Spleen (tissue), 11 donors: ENCODE data around the gene SLC6A18. TPM values are rescaled to one million over a fixed set of nuclear protein-coding genes. Genes with fewer than 3 reads are reported as not detected.

Source experiments
- DNase-seq: peaks from one replicate; pipeline ENCODE4 v3.0.0-alpha.2; 2020
- H3K27ac ChIP-seq, 8 donors: fragments of 200-600 bp; sonication (generic) in 7 of 8; 1 replicate in 4 of 8; 2 replicates in 4 of 8; pipeline versions ENCODE4 v1.5.0 to v1.8.0; 2016 to 2021; ENCODE audit warnings: inconsistent platforms in 4 of 8, mild to moderate bottlenecking in 4 of 8, moderate library complexity in 1 of 8
- H3K27me3 ChIP-seq, 7 donors: fragments of 200-600 bp; sonication (generic) in 6 of 7; replicated peaks in 1 of 7; 1 replicate in 4 of 7; 2 replicates in 3 of 7; pipeline versions ENCODE4 v1.5.0 to v1.8.0; 2016 to 2021; ENCODE audit warnings: inconsistent platforms in 3 of 7, mild to moderate bottlenecking in 1 of 7
- H3K36me3 ChIP-seq, 6 donors: fragments of 200-600 bp; sonication (generic) in 5 of 6; 1 replicate in 4 of 6; 2 replicates in 2 of 6; pipeline versions ENCODE4 v1.5.0 to v1.8.0; 2016 to 2021; ENCODE audit warnings: inconsistent platforms in 2 of 6
- H3K4me1 ChIP-seq, 6 donors: fragments of 200-600 bp; sonication (generic) in 5 of 6; 1 replicate in 3 of 6; 2 replicates in 3 of 6; pipeline versions ENCODE4 v1.5.0 to v1.8.0; 2016 to 2021; ENCODE audit warnings: inconsistent platforms in 3 of 6
- H3K4me3 ChIP-seq, 8 donors: fragments of 200-600 bp; sonication (generic) in 7 of 8; 1 replicate in 4 of 8; 2 replicates in 4 of 8; pipeline versions ENCODE4 v1.5.0 to v1.8.0; 2016 to 2021; ENCODE audit warnings: inconsistent platforms in 4 of 8, mild to moderate bottlenecking in 4 of 8, moderate library complexity in 2 of 8
- H3K9me3 ChIP-seq, 8 donors: fragments of 200-600 bp; sonication (generic) in 7 of 8; 1 replicate in 4 of 8; 2 replicates in 4 of 8; pipeline versions ENCODE4 v1.5.0 to v1.8.0; 2016 to 2021; ENCODE audit warnings: inconsistent platforms in 4 of 8
- CTCF ChIP-seq, 11 experiments: fragments of 200-600 bp in 7 of 11; fragments of 450-650 bp in 4 of 11; sonication (generic) in 4 of 11; IDR thresholded peaks in 8 of 11; conservative IDR thresholded peaks in 3 of 11; 1 replicate in 7 of 11; 2 replicates in 4 of 11; pipeline versions ENCODE4 v1.4.0 to v1.8.0; 2016 to 2021; ENCODE audit warnings: antibody characterized with exemption in 11 of 11, inconsistent platforms in 4 of 11, mild to moderate bottlenecking in 1 of 11
- POLR2A ChIP-seq, 3 donors: fragments of 450-650 bp; IDR thresholded peaks; one replicate each; pipeline ENCODE4 v1.5.1; 2017; ENCODE audit warnings: antibody characterized with exemption in 3 of 3, mild to moderate bottlenecking in 1 of 3
- POLR2AphosphoS5 ChIP-seq, 3 donors: sonication (generic); formaldehyde crosslinking; IDR thresholded peaks; one replicate each; pipeline ENCODE4 v1.5.1; 2017; ENCODE audit warnings: antibody characterized with exemption in 3 of 3
- WGBS, 5 donors: extraction: QIAGEN DNeasy Blood & Tissue Kit in 3 of 5; methylation state at CpG; one replicate each; pipeline versions ENCODE4 v1.1.5 to v1.1.7; 2013 to 2018; 5-methylcytosine and 5-hydroxymethylcytosine counted together
- intact Hi-C: fragments of 100-400 bp; cut with DNase I; formaldehyde crosslinking; loops from one replicate; pipeline ENCODE4 v1.15.0; 2023; ENCODE audit warnings: low total_unique reads
- polyA plus RNA-seq, 3 donors: library from polyadenylated mRNA; stranded (reverse); fragments of 200-250 nt; gene quantifications; one replicate each; pipeline ENCODE4 v1.2.1, GENCODE V29; 2013
- total RNA-seq, 7 donors: library from RNA; depleted of rRNA in 3 of 7; stranded (reverse); fragments of >200 nt in 3 of 7; fragmentation: NEBNext Ultra II Directional in 4 of 7; extraction: Animal tissue kit (Norgen Biotek cat#: 25700) in 4 of 7; gene quantifications; one replicate each; pipeline versions ENCODE4 v1.1.0 to v1.2.1, GENCODE V29; 2016 to 2021
- donor health status: healthy with polysubstance abuse.
- donor health status: DM: no; HTN: no; CAD: no; lungs with moderate emphysema.
- donor health status: DM: no; HTN: no; CAD: no.
- donor health status: Bipolar disorder and iron deficiency.
- donor health status: healthy.
- donor health status: DM: no; HTN: no; CAD: no.
- donor health status: DM: yes; HTN: yes; CAD: no.

Gene SLC6A18
- total and polyA plus RNA-seq, 10 donors, result not detected

GRCh38 chr5:1203968-1204692, 21.1 kb upstream of the SLC6A18 start:
- Histone ChIP-seq H3K27me3 (peaks cover 0 to 91% (median 6%) of the 10 kb centered on the region in 7 donors), H3K9me3 (no peaks in the 10 kb centered on the region), H3K4me3 (no peak overlapping the region), H3K36me3 (no peaks in the 10 kb centered on the region), H3K4me1 (peaks cover 0 to 11% (median 0%) of the 10 kb centered on the region in 6 donors), H3K27ac (no peak overlapping the region)
- WGBS, 5 donors, result 75 to 83% (median 76%) methylated on average over 18 to 25 of the region's 25 CpGs
- intact Hi-C loops, result no loop called here
- TF ChIP-seq POLR2A (IDR thresholded peaks at IDR 0.05) (no peak), POLR2AphosphoS5 (IDR thresholded peaks at IDR 0.05) (no peak), CTCF (IDR thresholded peaks at IDR 0.05 in 8 of 11, conservative IDR thresholded peaks at IDR 0.05 in 3 of 11) (no peak)
- DNase-seq, result no peak

- H3K9me3 ChIP-seq, result no peaks in the 10 kb centered on the region
- WGBS, 5 donors, result 26 to 36% (median 32%) methylated on average over 14 to 18 of the region's 18 CpGs
- H3K4me1 ChIP-seq, result peaks cover 0 to 11% (median 0%) of the 10 kb centered on the region in 6 donors
- no peak for DNase-seq
- TF ChIP-seq POLR2A (IDR thresholded peaks at IDR 0.05) (no peak), POLR2AphosphoS5 (IDR thresholded peaks at IDR 0.05) (peak in 1 of 3 donors; percentile 26), CTCF (IDR thresholded peaks at IDR 0.05 in 8 of 11, conservative IDR thresholded peaks at IDR 0.05 in 3 of 11) (peak in 2 of 11 experiments; percentile 24 to 29)
- H3K27ac ChIP-seq, result no peak overlapping the region
- H3K36me3 ChIP-seq, result no peaks in the 10 kb centered on the region
- peaks cover 0 to 87% (median 6%) of the 10 kb centered on the region in 7 donors for H3K27me3 ChIP-seq
- intact Hi-C loops, result no loop called here
- H3K4me3 ChIP-seq, result no peak overlapping the region
These were observed 20.4 kb upstream of the SLC6A18 start for GRCh38 chr5:1204693-1205242.

DNA sequence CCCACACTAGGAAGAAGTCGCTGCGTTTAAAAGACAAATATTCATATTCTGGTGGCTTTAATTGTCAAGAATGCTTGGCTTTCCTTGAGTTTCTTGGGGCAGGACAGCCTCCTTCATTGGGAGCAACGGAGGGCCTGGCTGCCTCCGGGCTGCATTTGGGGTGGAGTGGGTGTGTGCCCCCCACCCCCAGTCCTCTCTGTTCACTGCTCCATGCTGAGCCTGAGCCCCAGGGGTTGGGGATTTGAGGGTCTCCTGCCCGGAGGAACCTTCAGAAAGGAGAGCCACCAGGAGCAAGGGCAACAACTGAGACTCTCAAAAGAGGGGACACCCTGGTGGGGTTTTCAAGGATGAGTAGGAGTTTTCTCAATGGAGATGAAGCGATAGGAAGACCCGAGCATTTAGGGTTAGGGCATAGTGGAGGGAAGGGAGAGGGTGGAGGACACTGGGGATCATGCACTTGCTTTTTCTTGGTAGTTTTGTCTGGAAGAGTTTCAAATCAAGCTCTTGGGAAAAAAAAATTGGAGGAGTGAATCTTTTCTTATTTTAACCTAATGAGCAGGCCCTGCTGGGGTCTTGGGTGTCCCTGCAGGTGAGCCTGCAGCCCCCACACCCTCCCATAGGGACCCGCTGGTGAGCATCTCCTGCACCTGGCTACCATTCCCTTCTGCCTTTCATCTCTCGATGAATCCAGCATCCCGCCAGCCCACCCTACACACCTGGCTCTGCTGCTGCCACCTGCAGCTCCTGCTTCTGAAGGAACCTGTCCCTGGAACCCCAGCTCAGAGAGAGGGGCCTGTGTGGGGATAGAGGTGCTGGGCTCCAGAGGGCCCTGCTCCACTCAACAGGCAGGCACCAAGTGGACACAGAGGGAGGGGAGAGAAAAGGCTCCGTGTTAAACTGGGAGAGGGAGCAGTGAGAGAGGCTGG, 19.7 kb upstream of the SLC6A18 start:
- TF ChIP-seq POLR2AphosphoS5 (IDR thresholded peaks at IDR 0.05) (no peak), CTCF (IDR thresholded peaks at IDR 0.05 in 8 of 11, conservative IDR thresholded peaks at IDR 0.05 in 3 of 11) (no peak), POLR2A (IDR thresholded peaks at IDR 0.05) (no peak)
- Histone ChIP-seq H3K36me3 (no peaks in the 10 kb centered on the region), H3K27me3 (peaks cover 0 to 80% (median 6%) of the 10 kb centered on the region in 7 donors), H3K9me3 (no peaks in the 10 kb centered on the region), H3K4me3 (no peak overlapping the region), H3K4me1 (peaks cover 0 to 11% (median 0%) of the 10 kb centered on the region in 6 donors), H3K27ac (no peak overlapping the region)
- 64 to 77% (median 68%) methylated on average over 11 of the region's 11 CpGs for WGBS, 5 donors
- DNase-seq, result no peak
- intact Hi-C loops, result no loop called here
